NT2/D1 (cell line): ENCODE data around the gene CELA3B.

Source experiments
- DNase-seq: peaks from one replicate; pipeline ENCODE4 v3.0.0-alpha.2; 2011; ENCODE audit warnings: low read depth, low spot score
- H3K27me3 ChIP-seq: 2 replicates; pipeline ENCODE4 v1.6.0; 2011; ENCODE audit warnings: mild to moderate bottlenecking; ENCODE audit not compliant: insufficient read length, insufficient read depth
- H3K36me3 ChIP-seq: 2 replicates; pipeline ENCODE4 v1.6.1; 2011; ENCODE audit warnings: mild to moderate bottlenecking, low read length, mixed read lengths; ENCODE audit not compliant: insufficient read depth, insufficient read length
- H3K4me1 ChIP-seq: 2 replicates; pipeline ENCODE4 v1.5.1; 2011; ENCODE audit not compliant: insufficient read depth, insufficient read length
- H3K4me3 ChIP-seq: 2 replicates; pipeline ENCODE4 v1.5.1; 2011; ENCODE audit warnings: low read depth; ENCODE audit not compliant: insufficient read length
- H3K9ac ChIP-seq: 2 replicates; pipeline ENCODE4 v1.6.0; 2011; ENCODE audit warnings: low read depth; ENCODE audit not compliant: insufficient read length
- H3K9me3 ChIP-seq: 2 replicates; pipeline ENCODE4 v1.5.1; 2011; ENCODE audit warnings: mild to moderate bottlenecking, low read length; ENCODE audit not compliant: insufficient read depth
- SUZ12 ChIP-seq: IDR thresholded peaks from 2 replicates; pipeline ENCODE4 v1.6.1; 2011; ENCODE audit not compliant: insufficient read length, insufficient read depth; ENCODE audit errors: extremely low read depth
- YY1 ChIP-seq: IDR thresholded peaks from 2 replicates; pipeline ENCODE4 v1.6.1; 2011; ENCODE audit not compliant: insufficient read length, insufficient read depth
- ZNF274 ChIP-seq: IDR thresholded peaks from 2 replicates; pipeline ENCODE4 v1.6.1; 2011; ENCODE audit warnings: mild to moderate bottlenecking, low read depth, low read length

CELA3B gene

GRCh38 chr1:21933397-21934248 is 43.2 kb upstream of the CELA3B start:
- TF ChIP-seq ZNF274 = no peak
- no peak for TF ChIP-seq SUZ12
- no peak for TF ChIP-seq YY1
- H3K4me1 ChIP-seq = peaks cover 31% of the 10 kb centered on the region
- no peak overlapping the region for H3K9ac ChIP-seq

GRCh38 chr1:21935393-21935804 is 41.4 kb upstream of the CELA3B start:
- Histone ChIP-seq H3K4me1 (peaks cover 31% of the 10 kb centered on the region), H3K4me3 (no peak overlapping the region)
- DNase-seq = no peak

More at GRCh38 chr1:21933397-21934248, 43.2 kb upstream of the CELA3B start:
- no peaks in the 10 kb centered on the region for H3K27me3 ChIP-seq
- H3K9me3 ChIP-seq = peaks cover 4% of the 10 kb centered on the region; the same call in 1 of the 2 replicates
- no peak for DNase-seq
- no peak overlapping the region for H3K4me3 ChIP-seq
- H3K36me3 ChIP-seq = peaks cover 40% of the 10 kb centered on the region

DNA sequence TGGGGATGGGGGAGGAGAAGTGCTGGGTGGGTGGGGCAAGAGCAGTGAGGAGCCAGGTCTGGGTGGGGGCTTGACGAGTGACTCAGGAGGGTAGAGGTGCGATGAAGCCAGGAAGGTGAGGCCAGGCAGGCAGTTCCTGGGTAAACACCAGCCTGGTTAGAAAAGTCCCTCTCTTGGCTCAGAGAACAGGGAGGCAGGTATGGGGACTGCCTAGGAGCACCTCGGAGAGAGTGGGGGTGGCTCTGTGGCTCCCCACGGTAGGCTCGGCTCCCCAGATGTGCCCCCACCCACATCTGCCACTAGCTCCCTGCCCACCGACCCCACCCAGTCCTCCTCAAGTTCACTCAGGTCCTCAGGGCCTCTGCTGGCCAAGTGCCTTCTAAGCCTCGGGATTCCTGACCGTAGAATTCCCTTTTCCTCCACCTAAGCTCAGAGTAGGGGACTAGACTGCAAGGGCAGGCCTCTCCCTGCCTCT is 40.9 kb upstream of the CELA3B start:
- Histone ChIP-seq H3K27me3 (no peaks in the 10 kb centered on the region), H3K4me1 (peaks cover 31% of the 10 kb centered on the region), H3K9ac (peak overlapping the region; percentile 94), H3K4me3 (peak overlapping the region; percentile 79), H3K36me3 (peaks cover 19% of the 10 kb centered on the region), H3K9me3 (no peaks in the 10 kb centered on the region)
- TF ChIP-seq YY1 (no peak), SUZ12 (no peak), ZNF274 (no peak)
- DNase-seq = no peak

More at GRCh38 chr1:21935393-21935804, 41.4 kb upstream of the CELA3B start:
- no peaks in the 10 kb centered on the region for H3K27me3 ChIP-seq
- TF ChIP-seq SUZ12 (no peak), ZNF274 (no peak), YY1 (no peak)
- no peaks in the 10 kb centered on the region for H3K9me3 ChIP-seq
- peak overlapping the region; percentile 94 for H3K9ac ChIP-seq
- peaks cover 23% of the 10 kb centered on the region for H3K36me3 ChIP-seq

DNA sequence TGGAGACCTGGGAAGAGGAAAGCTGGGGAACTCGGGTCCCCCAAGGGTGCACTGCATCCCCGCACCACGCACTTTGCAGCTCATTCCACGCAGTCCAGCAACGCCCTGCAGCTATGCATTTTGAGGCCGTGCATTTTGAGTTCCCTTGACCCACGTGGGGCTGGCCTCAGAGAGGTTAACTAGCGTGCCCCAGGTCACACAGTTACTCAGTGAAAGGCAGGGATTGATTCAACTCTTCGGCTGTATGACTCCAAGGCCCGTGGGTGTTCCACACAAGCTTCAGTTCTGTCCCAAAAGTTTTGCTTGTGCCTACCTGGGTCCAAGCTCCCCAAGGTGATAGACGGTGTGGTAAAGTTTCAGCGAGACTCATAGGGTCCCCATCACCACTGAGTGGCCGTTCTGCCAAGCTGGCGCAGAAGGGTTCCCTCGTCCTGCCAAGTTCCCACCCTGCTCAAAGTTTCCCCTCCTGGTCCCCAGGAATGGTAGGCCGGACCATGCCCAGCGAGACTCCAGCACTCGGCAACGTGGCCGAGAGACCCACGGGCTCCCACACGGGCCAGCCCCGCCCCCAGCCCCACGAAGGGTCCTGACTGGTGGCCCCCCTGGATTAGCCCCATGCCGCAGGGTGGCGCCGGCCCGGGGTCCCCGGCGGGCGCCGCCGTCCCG is 40.3 kb upstream of the CELA3B start:
- H3K27me3 ChIP-seq = no peaks in the 10 kb centered on the region
- H3K9me3 ChIP-seq = no peaks in the 10 kb centered on the region
- peak overlapping the region; percentile 94 for H3K9ac ChIP-seq
- peaks cover 26% of the 10 kb centered on the region for H3K4me1 ChIP-seq
- peak overlapping the region; percentile 79 for H3K4me3 ChIP-seq
- H3K36me3 ChIP-seq = peaks cover 19% of the 10 kb centered on the region
- DNase-seq = no peak
- TF ChIP-seq SUZ12 (no peak), ZNF274 (no peak), YY1 (no peak)

DNA sequence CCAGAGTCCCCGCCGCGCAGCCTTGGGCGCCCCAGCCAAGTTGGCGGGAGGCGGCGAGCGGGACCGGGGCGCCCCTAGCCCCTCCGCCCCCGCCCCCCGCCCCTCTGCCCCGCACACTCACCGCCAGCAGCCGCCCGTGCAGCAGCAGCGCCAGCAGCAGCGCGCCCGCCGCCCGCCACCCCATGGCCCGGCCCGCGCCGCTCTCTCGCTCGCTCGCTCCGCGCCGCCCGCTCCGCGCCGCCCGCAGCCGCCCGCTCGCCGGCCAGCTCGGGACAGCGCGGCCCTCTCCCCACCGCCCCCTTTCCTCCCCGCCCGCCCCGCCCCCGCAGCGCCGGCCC is 39.8 kb upstream of the CELA3B start, which contains the start of gene HSPG2:
TSS of gene HSPG2 (minus strand) at position 277 of the 338 bp plus-strand sequence. CDS start at position 184, 93 bp downstream.
- peak within 1 kb of the TSS; percentile 94 for H3K9ac ChIP-seq
- H3K4me1 ChIP-seq = peaks cover 23% of the 10 kb centered on the region
- H3K36me3 ChIP-seq = peaks cover 19% of the 10 kb centered on the region
- no peaks in the 10 kb centered on the region for H3K9me3 ChIP-seq
- H3K4me3 ChIP-seq = peak within 1 kb of the TSS; percentile 79
- TF ChIP-seq YY1 = no peak
- TF ChIP-seq ZNF274 = no peak
- no peak for TF ChIP-seq SUZ12
- DNase-seq = no peak
- H3K27me3 ChIP-seq = no peaks in the 10 kb centered on the region

GRCh38 chr1:21937372-21938121 is 39.3 kb upstream of the CELA3B start:
- DNase-seq = peak; percentile 47
- H3K9me3 ChIP-seq = no peaks in the 10 kb centered on the region
- peak overlapping the region; percentile 79 for H3K9ac ChIP-seq
- peaks cover 19% of the 10 kb centered on the region for H3K4me1 ChIP-seq
- peak overlapping the region; percentile 55 for H3K4me3 ChIP-seq
- H3K27me3 ChIP-seq = no peaks in the 10 kb centered on the region
- TF ChIP-seq SUZ12 = no peak
- TF ChIP-seq YY1 = no peak
- TF ChIP-seq ZNF274 = no peak
- peaks cover 17% of the 10 kb centered on the region for H3K36me3 ChIP-seq
